Mesothelial cell of epicardium (in vitro differentiated cells): Measurements from ENCODE around the gene ABCA4. TPM values are rescaled to one million over a fixed set of nuclear protein-coding genes. Genes with fewer than 3 reads are reported as not detected.
"Not testable (repeated sequence)": the region's sequence is repeated elsewhere in the genome, so short reads cannot be mapped to it uniquely, and the experiment has no call there.

Experiments used
- DNase-seq, 2 experiments: peaks; one replicate each; pipeline ENCODE4 v3.0.0; 2021; ENCODE audit warnings: low spot score in 2 of 2; ENCODE audit not compliant: unreplicated experiment in 2 of 2
- H3K27ac Mint-ChIP-seq: 2 replicates; pipeline ENCODE4 v1.8.0; 2021; ENCODE audit warnings: mixed read lengths
- H3K27me3 Mint-ChIP-seq: 2 replicates; pipeline ENCODE4 v1.8.0; 2021; ENCODE audit warnings: low read depth, mixed read lengths
- H3K36me3 Mint-ChIP-seq: 2 replicates; pipeline ENCODE4 v1.8.0; 2021; ENCODE audit warnings: mixed read lengths
- H3K4me1 Mint-ChIP-seq: 2 replicates; pipeline ENCODE4 v1.8.0; 2021; ENCODE audit warnings: mixed read lengths
- H3K4me3 Mint-ChIP-seq: 2 replicates; pipeline ENCODE4 v1.8.0; 2021; ENCODE audit warnings: mild to moderate bottlenecking, moderate library complexity, mixed read lengths
- H3K9me3 Mint-ChIP-seq: 2 replicates; pipeline ENCODE4 v1.8.0; 2021; ENCODE audit warnings: mixed read lengths
- CTCF ChIP-seq: fragments of 200-600 bp; sonication (generic); IDR thresholded peaks from one replicate; pipeline ENCODE4 v1.5.0; 2021; ENCODE audit warnings: antibody characterized with exemption; ENCODE audit not compliant: unreplicated experiment
- total RNA-seq: library from RNA; stranded (reverse); gene quantifications from 3 replicates; pipeline ENCODE4 v1.2.1, GENCODE V29; 2021

ABCA4 gene
- total RNA-seq, 1 donor from 2014 or later = 14.5 TPM

GRCh38 chr1:94156096-94156625 is 35.2 kb upstream of the ABCA4 start:
- Mint-ChIP-seq H3K4me3 (no peak overlapping the region), H3K4me1 (peaks cover 29% of the 10 kb centered on the region), H3K9me3 (peaks cover 10% of the 10 kb centered on the region), H3K27ac (peak overlapping the region; percentile 37), H3K27me3 (no peaks in the 10 kb centered on the region), H3K36me3 (peaks cover 2% of the 10 kb centered on the region)
- no peak for DNase-seq
- TF ChIP-seq CTCF = no peak

GRCh38 chr1:94154989-94155388 is 34.0 kb upstream of the ABCA4 start:
- DNase-seq = no peak
- H3K9me3 Mint-ChIP-seq = peaks cover 10% of the 10 kb centered on the region
- no peaks in the 10 kb centered on the region for H3K27me3 Mint-ChIP-seq
- peaks cover 2% of the 10 kb centered on the region for H3K36me3 Mint-ChIP-seq
- H3K27ac Mint-ChIP-seq = no peak overlapping the region
- peaks cover 24% of the 10 kb centered on the region for H3K4me1 Mint-ChIP-seq
- H3K4me3 Mint-ChIP-seq = no peak overlapping the region
- no peak for TF ChIP-seq CTCF

GRCh38 chr1:94153133-94153532 is 32.2 kb upstream of the ABCA4 start:
- no peak overlapping the region for H3K4me3 Mint-ChIP-seq
- H3K9me3 Mint-ChIP-seq = peaks cover 7% of the 10 kb centered on the region
- peak overlapping the region; percentile 14 for H3K27ac Mint-ChIP-seq
- DNase-seq = no peak
- H3K4me1 Mint-ChIP-seq = peaks cover 35% of the 10 kb centered on the region
- peaks cover 2% of the 10 kb centered on the region for H3K36me3 Mint-ChIP-seq
- no peaks in the 10 kb centered on the region for H3K27me3 Mint-ChIP-seq
- TF ChIP-seq CTCF = no peak

- H3K36me3 Mint-ChIP-seq, H3K27me3 Mint-ChIP-seq, H3K4me3 Mint-ChIP-seq, H3K9me3 Mint-ChIP-seq, DNase-seq: not testable (repeated sequence)
- Mint-ChIP-seq H3K4me1 (peaks cover 47% of the 10 kb centered on the region), H3K27ac (peak overlapping the region; percentile 59)
Observed at GRCh38 chr1:94149166-94149565, 28.2 kb upstream of the ABCA4 start.

- Mint-ChIP-seq H3K27me3 (no peaks in the 10 kb centered on the region), H3K4me3 (no peak overlapping the region), H3K9me3 (no peaks in the 10 kb centered on the region), H3K27ac (no peak overlapping the region), H3K4me1 (peaks cover 60% of the 10 kb centered on the region), H3K36me3 (no peaks in the 10 kb centered on the region)
- no peak for DNase-seq
- no peak for TF ChIP-seq CTCF
Observed at GRCh38 chr1:94146273-94146672, 25.3 kb upstream of the ABCA4 start.

- no peaks in the 10 kb centered on the region for H3K9me3 Mint-ChIP-seq
- H3K27me3 Mint-ChIP-seq = no peaks in the 10 kb centered on the region
- no peak for DNase-seq
- TF ChIP-seq CTCF = no peak
- H3K27ac Mint-ChIP-seq = peak overlapping the region; percentile 21
- no peak overlapping the region for H3K4me3 Mint-ChIP-seq
- no peaks in the 10 kb centered on the region for H3K36me3 Mint-ChIP-seq
- H3K4me1 Mint-ChIP-seq = peaks cover 54% of the 10 kb centered on the region
Observed at GRCh38 chr1:94144836-94145235, 23.9 kb upstream of the ABCA4 start.
